ENCODE measurements around the gene WDPCP. TPM values are rescaled to one million over a fixed set of nuclear protein-coding genes. Genes with fewer than 3 reads are reported as not detected.
"Not testable (repeated sequence)": the region's sequence is repeated elsewhere in the genome, so short reads cannot be mapped to it uniquely, and the experiment has no call there.

The WDPCP gene
- total and polyA plus RNA-seq, 12 donors: 2.7 to 14.6 (median 9.3) TPM

GRCh38 chr2:63406641-63407040, 181.6 kb downstream of the WDPCP start:
- intact Hi-C loops (cut with DNase I): no loop called here
- DNase-seq: no peak
- Histone ChIP-seq H3K9me3 (replicated peaks in 1 of 3) (no peaks in the 10 kb centered on the region), H3K36me3 (replicated peaks in 1 of 2) (no peaks in the 10 kb centered on the region), H3K4me3 (no peak overlapping the region), H3K4me1 (replicated peaks in 1 of 2) (no peaks in the 10 kb centered on the region), H3K27me3 (no peaks in the 10 kb centered on the region), H3K27ac (no peak overlapping the region)
- no peak for TF ChIP-seq POLR2A (IDR thresholded peaks at IDR 0.05)
- TF ChIP-seq, protein P1, sequence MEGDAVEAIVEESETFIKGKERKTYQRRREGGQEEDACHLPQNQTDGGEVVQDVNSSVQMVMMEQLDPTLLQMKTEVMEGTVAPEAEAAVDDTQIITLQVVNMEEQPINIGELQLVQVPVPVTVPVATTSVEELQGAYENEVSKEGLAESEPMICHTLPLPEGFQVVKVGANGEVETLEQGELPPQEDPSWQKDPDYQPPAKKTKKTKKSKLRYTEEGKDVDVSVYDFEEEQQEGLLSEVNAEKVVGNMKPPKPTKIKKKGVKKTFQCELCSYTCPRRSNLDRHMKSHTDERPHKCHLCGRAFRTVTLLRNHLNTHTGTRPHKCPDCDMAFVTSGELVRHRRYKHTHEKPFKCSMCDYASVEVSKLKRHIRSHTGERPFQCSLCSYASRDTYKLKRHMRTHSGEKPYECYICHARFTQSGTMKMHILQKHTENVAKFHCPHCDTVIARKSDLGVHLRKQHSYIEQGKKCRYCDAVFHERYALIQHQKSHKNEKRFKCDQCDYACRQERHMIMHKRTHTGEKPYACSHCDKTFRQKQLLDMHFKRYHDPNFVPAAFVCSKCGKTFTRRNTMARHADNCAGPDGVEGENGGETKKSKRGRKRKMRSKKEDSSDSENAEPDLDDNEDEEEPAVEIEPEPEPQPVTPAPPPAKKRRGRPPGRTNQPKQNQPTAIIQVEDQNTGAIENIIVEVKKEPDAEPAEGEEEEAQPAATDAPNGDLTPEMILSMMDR (IDR thresholded peaks at IDR 0.05): no peak
- 88 to 92% (median 89%) methylated on average over 1 of the region's 1 CpG for WGBS, 4 donors

- H3K4me3 ChIP-seq: no peak overlapping the region
- DNase-seq: no peak
- intact Hi-C loops (cut with DNase I): no loop called here
These were observed 184.5 kb downstream of the WDPCP start for GRCh38 chr2:63403820-63404219.

GRCh38 chr2:63402889-63403288, 185.4 kb downstream of the WDPCP start:
- H3K4me3 ChIP-seq; DNase-seq; H3K4me1 ChIP-seq (replicated peaks in 1 of 2); H3K9me3 ChIP-seq (replicated peaks in 1 of 3); H3K36me3 ChIP-seq (replicated peaks in 1 of 2); H3K27me3 ChIP-seq; H3K27ac ChIP-seq; intact Hi-C loops (cut with DNase I): not testable (repeated sequence)
- 80 to 97% (median 83%) methylated on average over 3 of the region's 3 CpGs for WGBS, 4 donors

More at GRCh38 chr2:63403820-63404219, 184.5 kb downstream of the WDPCP start:
- H3K4me1 ChIP-seq (replicated peaks in 1 of 2): no peaks in the 10 kb centered on the region
- no peaks in the 10 kb centered on the region for H3K9me3 ChIP-seq (replicated peaks in 1 of 3)
- no peaks in the 10 kb centered on the region for H3K27me3 ChIP-seq
- H3K27ac ChIP-seq: no peak overlapping the region
- H3K36me3 ChIP-seq (replicated peaks in 1 of 2): no peaks in the 10 kb centered on the region
- no peak for TF ChIP-seq POLR2A (IDR thresholded peaks at IDR 0.05)
- TF ChIP-seq, protein P1 (IDR thresholded peaks at IDR 0.05): no peak

DNA sequence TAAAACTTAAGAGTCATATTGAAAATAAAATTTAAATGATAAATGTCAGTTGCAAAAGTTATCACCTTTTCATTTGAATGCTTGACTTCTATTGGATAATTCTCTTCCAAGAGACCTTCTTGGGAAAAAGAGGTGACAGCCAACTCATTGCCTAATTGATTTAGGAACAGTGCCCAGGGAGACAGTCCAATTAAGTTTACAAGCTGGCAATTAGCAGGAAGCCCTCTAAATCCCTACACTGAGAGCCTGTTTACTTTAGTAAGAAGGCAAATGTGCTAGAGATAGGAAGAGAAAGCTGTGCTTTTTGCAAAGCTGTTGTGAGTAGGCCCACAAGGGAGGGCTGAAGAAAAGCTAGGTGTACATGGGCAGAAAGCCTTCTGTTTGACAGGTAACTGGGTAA, 189.1 kb downstream of the WDPCP start:
- H3K27me3 ChIP-seq: no peaks in the 10 kb centered on the region
- H3K36me3 ChIP-seq (replicated peaks in 1 of 2): no peaks in the 10 kb centered on the region
- no peaks in the 10 kb centered on the region for H3K9me3 ChIP-seq (replicated peaks in 1 of 3)
- intact Hi-C loops (cut with DNase I): no loop called here
- no peak overlapping the region for H3K27ac ChIP-seq
- H3K4me3 ChIP-seq: no peak overlapping the region
- DNase-seq: no peak
- H3K4me1 ChIP-seq (replicated peaks in 1 of 2): no peaks in the 10 kb centered on the region
- no peak for TF ChIP-seq POLR2A (IDR thresholded peaks at IDR 0.05)
- TF ChIP-seq, protein P1 (IDR thresholded peaks at IDR 0.05): no peak

DNA sequence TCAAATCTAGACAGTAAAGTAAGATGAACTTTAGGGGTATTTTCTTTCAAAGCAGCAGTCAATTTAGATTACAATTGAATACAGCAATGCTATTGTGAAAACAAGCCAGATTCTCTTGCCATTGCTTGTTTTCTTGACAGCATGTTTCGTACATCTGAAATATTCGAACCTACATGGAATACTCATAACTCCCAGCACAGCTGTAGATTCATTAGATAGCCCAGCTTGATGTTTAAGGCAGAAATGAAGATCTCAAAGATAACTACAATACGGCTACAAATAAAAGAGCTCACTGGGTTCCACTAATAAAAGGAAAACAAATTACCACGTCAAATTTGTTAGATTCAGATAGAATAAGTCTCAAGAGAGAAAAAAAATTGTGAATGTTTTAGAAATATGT, 208.8 kb downstream of the WDPCP start:
- Histone ChIP-seq H3K4me3 (no peak overlapping the region), H3K27me3 (no peaks in the 10 kb centered on the region), H3K36me3 (replicated peaks in 1 of 2) (no peaks in the 10 kb centered on the region), H3K4me1 (replicated peaks in 1 of 2) (no peaks in the 10 kb centered on the region), H3K27ac (no peak overlapping the region), H3K9me3 (replicated peaks in 1 of 3) (no peaks in the 10 kb centered on the region)
- TF ChIP-seq, protein P1 (IDR thresholded peaks at IDR 0.05): no peak
- no peak for TF ChIP-seq POLR2A (IDR thresholded peaks at IDR 0.05)
- DNase-seq: no peak
- WGBS, 4 donors: 91 to 95% (median 93%) methylated on average over 4 of the region's 4 CpGs
- intact Hi-C loops (cut with DNase I): no loop called here
